Hepatocyte (in vitro differentiated cells): ENCODE results near the gene TCEAL4. TPM values are rescaled to one million over a fixed set of nuclear protein-coding genes. Genes with fewer than 3 reads are reported as not detected.

Experiments
- DNase-seq: peaks from one replicate; pipeline ENCODE4 v3.0.0-alpha.2; 2016; ENCODE audit warnings: low spot score
- H2AFZ ChIP-seq: fragments of 200-600 bp; sonication (generic); 2 replicates; pipeline ENCODE4 v1.6.0; 2016; ENCODE audit warnings: antibody characterized with exemption, mild to moderate bottlenecking
- H3K27ac ChIP-seq: fragments of 200-600 bp; sonication (generic); 2 replicates; pipeline ENCODE4 v1.5.1; 2016; ENCODE audit warnings: mild to moderate bottlenecking
- H3K27me3 ChIP-seq: fragments of 200-600 bp; sonication (generic); 2 replicates; pipeline ENCODE4 v1.6.1; 2016
- H3K36me3 ChIP-seq: fragments of 200-600 bp; sonication (generic); replicated peaks from 2 replicates; pipeline ENCODE4 v1.5.1; 2016; ENCODE audit warnings: low read depth; ENCODE audit not compliant: insufficient read depth
- H3K4me1 ChIP-seq: fragments of 200-600 bp; sonication (generic); 2 replicates; pipeline ENCODE4 v1.5.1; 2016; ENCODE audit warnings: mild to moderate bottlenecking, moderate library complexity; ENCODE audit not compliant: insufficient read depth
- H3K4me2 ChIP-seq: fragments of 200-600 bp; sonication (generic); 2 replicates; pipeline ENCODE4 v1.6.0; 2016
- H3K4me3 ChIP-seq: fragments of 200-600 bp; sonication (generic); 2 replicates; pipeline ENCODE4 v1.5.1; 2016; ENCODE audit warnings: mild to moderate bottlenecking
- H3K79me2 ChIP-seq: fragments of 200-600 bp; sonication (generic); 2 replicates; pipeline ENCODE4 v1.6.0; 2017; ENCODE audit warnings: mild to moderate bottlenecking
- H3K9me2 ChIP-seq: fragments of 200-600 bp; sonication (generic); replicated peaks from 2 replicates; pipeline ENCODE4 v1.6.0; 2017; ENCODE audit warnings: mild to moderate bottlenecking; ENCODE audit not compliant: insufficient read depth
- H3K9me3 ChIP-seq: fragments of 200-600 bp; sonication (generic); 2 replicates; pipeline ENCODE4 v1.5.1; 2016; ENCODE audit warnings: low read depth, mild to moderate bottlenecking
- H4K20me1 ChIP-seq: fragments of 200-600 bp; sonication (generic); 2 replicates; pipeline ENCODE4 v1.6.0; 2016; ENCODE audit warnings: mild to moderate bottlenecking; ENCODE audit not compliant: insufficient read depth, poor library complexity, severe bottlenecking
- CTCF ChIP-seq: fragments of 200-600 bp; sonication (generic); IDR thresholded peaks from 2 replicates; pipeline ENCODE4 v1.5.1; 2016; ENCODE audit warnings: antibody characterized with exemption, mild to moderate bottlenecking; ENCODE audit not compliant: poor library complexity
- EZH2 ChIP-seq: fragments of 200-600 bp; sonication (generic); IDR thresholded peaks from 2 replicates; pipeline ENCODE4 v1.6.1; 2016; ENCODE audit warnings: antibody characterized with exemption, mild to moderate bottlenecking, borderline replicate concordance
- EZH2phosphoT487 ChIP-seq: fragments of 200-600 bp; sonication (generic); IDR thresholded peaks from one replicate; pipeline ENCODE4 v1.6.1; 2018; ENCODE audit warnings: antibody characterized with exemption, mild to moderate bottlenecking, low read depth, moderate library complexity; ENCODE audit not compliant: unreplicated experiment, severe bottlenecking
- WGBS: methylation state at CpG from one replicate; pipeline ENCODE4 v1.1.6; 2016; ENCODE audit warnings: low lambda C conversion rate; ENCODE audit errors: missing lambda C conversion rate; 5-methylcytosine and 5-hydroxymethylcytosine counted together
- polyA plus RNA-seq: library from polyadenylated mRNA; unstranded; fragments of >200 nt; fragmentation: Nextera tagmentation; extraction: Ambion mirVana; gene quantifications from 2 replicates; pipeline ENCODE4 v1.2.1, GENCODE V29; 2016
- total RNA-seq: library from RNA; depleted of rRNA; stranded (reverse); fragments of >200 nt; gene quantifications from 2 replicates; pipeline ENCODE4 v1.2.3, GENCODE V29; 2014

Gene TCEAL4
- total and polyA plus RNA-seq, 2 experiments from 2014 or later = 84.2 to 171 TPM

GRCh38 chrX:103565197-103565596, 20.1 kb upstream of the TCEAL4 start:
- TF ChIP-seq CTCF = no peak
- no peak for TF ChIP-seq EZH2phosphoT487
- no peak for TF ChIP-seq EZH2
- H3K27ac ChIP-seq = no peak overlapping the region
- H3K36me3 ChIP-seq = no peaks in the 10 kb centered on the region
- no peaks in the 10 kb centered on the region for H4K20me1 ChIP-seq
- no peak overlapping the region for H3K4me3 ChIP-seq
- H3K4me1 ChIP-seq = no peaks in the 10 kb centered on the region
- H3K9me3 ChIP-seq = no peaks in the 10 kb centered on the region
- DNase-seq = no peak
- no peaks in the 10 kb centered on the region for H3K79me2 ChIP-seq
- H2AFZ ChIP-seq = no peak overlapping the region
- no peaks in the 10 kb centered on the region for H3K27me3 ChIP-seq
- H3K4me2 ChIP-seq = no peak overlapping the region
- no peaks in the 10 kb centered on the region for H3K9me2 ChIP-seq
- WGBS = 83% methylated on average over 4 of the region's 4 CpGs

- DNase-seq = peak; percentile 61
- H3K36me3 ChIP-seq = no peaks in the 10 kb centered on the region
- H3K4me2 ChIP-seq = no peak overlapping the region
- H2AFZ ChIP-seq = no peak overlapping the region
- no peak overlapping the region for H3K27ac ChIP-seq
- no peak for TF ChIP-seq EZH2
- TF ChIP-seq EZH2phosphoT487 = no peak
- TF ChIP-seq CTCF = no peak
- H3K27me3 ChIP-seq = no peaks in the 10 kb centered on the region
- H3K9me3 ChIP-seq = no peaks in the 10 kb centered on the region
- no peaks in the 10 kb centered on the region for H3K79me2 ChIP-seq
- no peaks in the 10 kb centered on the region for H3K4me1 ChIP-seq
- H4K20me1 ChIP-seq = no peaks in the 10 kb centered on the region
- WGBS = 62% methylated on average over 1 of the region's 1 CpG
- no peaks in the 10 kb centered on the region for H3K9me2 ChIP-seq
- no peak overlapping the region for H3K4me3 ChIP-seq
These were observed 19.6 kb upstream of the TCEAL4 start for GRCh38 chrX:103565752-103566151.

GRCh38 chrX:103571121-103571520, 14.2 kb upstream of the TCEAL4 start:
- Histone ChIP-seq H4K20me1 (no peaks in the 10 kb centered on the region), H3K9me3 (no peaks in the 10 kb centered on the region), H3K27ac (no peak overlapping the region), H3K36me3 (no peaks in the 10 kb centered on the region), H3K27me3 (no peaks in the 10 kb centered on the region), H3K79me2 (no peaks in the 10 kb centered on the region), H2AFZ (no peak overlapping the region), H3K4me3 (no peak overlapping the region), H3K4me2 (no peak overlapping the region), H3K9me2 (no peaks in the 10 kb centered on the region), H3K4me1 (no peaks in the 10 kb centered on the region)
- DNase-seq = no peak
- WGBS = 85% methylated on average over 6 of the region's 6 CpGs
- TF ChIP-seq EZH2 (no peak), EZH2phosphoT487 (no peak), CTCF (no peak)

- 86% methylated on average over 4 of the region's 4 CpGs for WGBS
- no peak overlapping the region for H3K4me2 ChIP-seq
- no peaks in the 10 kb centered on the region for H3K9me2 ChIP-seq
- no peaks in the 10 kb centered on the region for H3K4me1 ChIP-seq
- TF ChIP-seq EZH2 (no peak), EZH2phosphoT487 (no peak), CTCF (no peak)
- no peaks in the 10 kb centered on the region for H3K27me3 ChIP-seq
- H3K9me3 ChIP-seq = no peaks in the 10 kb centered on the region
- DNase-seq = no peak
- no peaks in the 10 kb centered on the region for H3K36me3 ChIP-seq
- no peaks in the 10 kb centered on the region for H4K20me1 ChIP-seq
- H3K27ac ChIP-seq = no peak overlapping the region
- H3K79me2 ChIP-seq = no peaks in the 10 kb centered on the region
- no peak overlapping the region for H2AFZ ChIP-seq
- H3K4me3 ChIP-seq = no peak overlapping the region
These were observed 13.6 kb upstream of the TCEAL4 start for GRCh38 chrX:103571726-103572125.
